GM19193 (cell line): ENCODE data around the gene ACTRT2.

Experiments
- POLR2A ChIP-seq: IDR thresholded peaks from 4 replicates; pipeline ENCODE4 v1.6.1; 2011; ENCODE audit not compliant: insufficient read depth, insufficient read length; ENCODE audit errors: extremely low read depth

The ACTRT2 gene

DNA sequence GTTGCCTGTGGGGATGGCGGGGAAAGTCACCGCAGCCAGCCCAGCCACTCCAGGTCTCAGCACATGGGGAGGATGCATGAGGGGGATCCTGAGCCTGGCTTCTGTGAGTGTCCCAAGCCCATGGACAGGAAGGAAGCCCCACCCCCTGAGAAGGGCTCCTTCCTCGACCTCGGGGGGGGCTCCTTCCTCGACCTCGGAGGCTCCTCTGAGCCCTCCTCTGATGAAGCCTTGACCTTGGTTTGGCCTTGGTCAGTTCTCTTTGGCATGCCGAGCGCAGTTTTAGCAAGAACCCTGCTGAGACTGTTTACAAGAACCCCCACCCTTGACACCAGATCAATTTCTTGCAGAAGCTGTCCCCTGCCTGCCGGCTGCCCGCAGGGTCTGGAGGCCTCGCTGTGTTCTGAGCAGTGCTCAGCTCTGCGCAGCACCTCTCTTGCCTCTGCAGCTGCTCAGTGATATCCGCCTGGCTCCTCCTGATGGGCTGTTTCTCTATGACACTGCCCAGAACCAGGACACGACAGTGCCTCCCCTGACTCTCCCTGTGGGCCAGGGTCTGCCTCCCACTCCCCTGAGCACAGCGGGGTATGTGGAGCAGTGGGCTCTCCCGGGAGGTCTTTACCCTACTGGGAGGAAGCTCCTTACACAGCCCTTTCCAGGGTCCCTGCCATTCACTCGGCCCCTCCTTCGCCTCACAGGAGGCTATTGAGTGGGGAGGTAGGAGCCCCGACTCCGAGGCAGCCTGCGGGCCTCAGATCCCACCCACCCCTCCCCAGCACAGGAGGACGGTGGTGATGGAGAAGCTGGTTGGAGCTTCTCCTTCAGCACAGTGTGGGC, 15.4 kb downstream of the ACTRT2 start:
- TF ChIP-seq POLR2A, result no peak

DNA sequence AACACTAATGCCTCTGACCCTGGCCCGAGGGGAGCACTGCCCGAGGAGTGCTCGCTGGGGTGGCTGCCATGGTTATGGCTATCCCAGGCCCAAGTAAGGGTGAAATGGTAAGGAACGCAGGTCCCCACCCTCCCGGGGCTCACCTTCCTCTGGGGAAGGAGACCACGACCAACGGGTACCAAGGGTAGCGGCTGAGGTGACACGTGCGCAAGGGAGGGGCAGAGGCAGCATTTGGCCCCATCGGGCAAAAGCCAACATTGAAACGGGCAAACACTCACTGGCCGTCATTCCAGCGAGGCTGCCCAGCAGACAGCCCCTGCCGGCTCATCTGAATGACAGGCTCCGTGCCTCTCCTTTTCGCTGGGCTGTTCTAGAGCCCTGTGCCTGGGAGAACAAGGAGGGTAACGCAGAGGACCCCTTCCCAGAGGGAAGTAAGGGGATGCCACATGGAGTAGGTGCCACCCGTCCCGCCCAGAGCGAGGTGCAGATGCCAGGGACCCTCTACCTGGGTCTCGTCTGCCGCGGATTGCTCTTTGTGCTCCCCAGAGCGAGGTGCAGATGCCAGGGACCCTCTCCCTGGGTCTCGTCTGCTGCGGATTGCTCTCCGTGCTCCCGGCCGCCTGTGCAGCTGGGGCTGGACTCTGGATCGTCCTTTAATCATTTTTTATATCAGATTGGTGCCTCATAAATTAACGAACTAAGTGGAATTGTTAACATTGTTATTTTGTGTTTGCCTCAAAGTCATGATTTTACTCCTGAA, 16.2 kb downstream of the ACTRT2 start:
- no peak for TF ChIP-seq POLR2A

DNA sequence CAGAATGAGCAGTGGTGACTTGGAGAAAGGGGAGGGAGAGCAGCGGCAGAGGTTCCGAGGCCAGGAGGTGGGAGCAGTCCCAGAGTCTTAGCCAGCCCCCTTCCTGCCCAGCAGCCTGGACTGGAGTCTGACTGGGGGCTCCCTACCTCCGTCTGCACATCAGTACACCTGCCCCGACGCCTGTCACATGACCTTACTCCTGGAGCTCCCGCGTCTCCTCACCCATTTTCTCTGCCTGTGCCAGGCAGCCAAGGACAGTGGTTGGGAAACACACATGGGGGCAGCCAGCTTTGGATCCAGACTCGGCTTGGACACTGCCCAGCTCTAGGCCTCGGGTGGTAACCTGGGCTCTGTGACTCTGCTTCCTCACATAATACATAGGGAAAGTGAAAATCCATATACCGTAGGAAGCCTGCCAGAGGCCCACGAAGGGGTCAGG, 16.9 kb downstream of the ACTRT2 start:
- no peak for TF ChIP-seq POLR2A

DNA sequence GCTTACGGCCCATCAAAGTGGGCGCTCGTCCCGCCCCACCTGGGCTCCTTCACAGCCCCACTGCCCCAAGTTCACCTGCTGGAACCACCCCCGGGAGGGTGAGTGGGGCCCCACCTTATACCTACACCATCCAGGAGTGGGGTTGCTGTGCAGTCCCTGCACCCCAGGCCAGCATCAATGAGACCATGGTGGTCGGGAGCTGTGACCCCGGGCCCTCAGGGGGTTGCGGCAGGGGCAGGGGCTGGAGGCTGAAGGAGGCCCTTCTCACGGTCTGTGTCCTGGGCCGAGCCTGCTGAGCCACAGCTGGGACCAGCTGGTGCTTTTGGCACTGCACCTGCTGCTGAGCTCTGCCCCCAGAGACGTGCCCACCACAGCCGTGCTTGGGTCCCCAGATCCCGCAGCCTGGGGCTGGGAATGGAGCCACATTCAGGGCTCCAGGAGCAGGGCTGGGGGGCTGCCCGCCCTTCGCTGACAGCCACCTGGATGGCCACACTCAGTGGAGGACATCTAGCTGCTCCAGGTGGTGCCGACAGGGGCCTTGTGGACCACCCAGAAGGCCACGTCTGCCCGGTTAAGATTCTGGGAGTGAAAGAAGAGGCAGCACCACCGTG, 17.4 kb downstream of the ACTRT2 start:
- no peak for TF ChIP-seq POLR2A

DNA sequence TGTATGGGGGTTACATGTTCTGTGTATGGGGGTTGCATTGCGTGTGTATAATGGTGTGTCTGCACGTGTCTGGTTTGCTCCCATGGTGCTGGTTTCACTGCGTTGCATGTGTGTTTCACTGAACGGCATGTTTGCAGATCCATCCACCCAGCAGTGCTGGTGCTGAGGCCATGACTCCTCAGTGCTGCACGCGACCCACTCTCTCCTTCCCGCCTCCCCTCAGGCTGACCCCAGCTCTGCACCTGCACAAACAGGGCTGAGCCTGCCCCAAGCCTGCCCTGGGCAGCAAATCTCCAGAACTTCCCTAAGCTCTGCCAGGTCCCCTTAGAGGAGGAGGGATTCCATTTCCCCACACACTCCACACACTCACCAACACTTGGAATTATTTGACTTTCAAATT, 18.7 kb downstream of the ACTRT2 start:
- no peak for TF ChIP-seq POLR2A

DNA sequence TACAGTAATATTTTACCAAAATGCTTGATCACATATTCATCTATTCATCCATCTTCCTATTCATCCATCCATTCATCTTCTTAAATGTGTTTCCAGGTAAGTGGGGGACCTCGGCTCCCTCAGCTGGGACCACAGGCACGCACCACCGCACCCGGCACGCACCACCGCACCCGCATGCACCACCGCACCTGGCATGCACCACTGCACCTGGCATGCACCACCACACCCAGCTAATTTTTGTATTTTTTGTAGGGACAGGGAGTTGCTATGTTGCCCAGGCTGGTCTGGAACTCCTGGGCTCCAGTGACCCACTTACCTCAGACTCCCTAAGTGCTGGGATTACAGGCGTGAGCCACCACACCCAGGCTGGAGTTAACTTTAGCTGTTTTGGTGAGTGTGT, 21.2 kb downstream of the ACTRT2 start:
- no peak for TF ChIP-seq POLR2A

DNA sequence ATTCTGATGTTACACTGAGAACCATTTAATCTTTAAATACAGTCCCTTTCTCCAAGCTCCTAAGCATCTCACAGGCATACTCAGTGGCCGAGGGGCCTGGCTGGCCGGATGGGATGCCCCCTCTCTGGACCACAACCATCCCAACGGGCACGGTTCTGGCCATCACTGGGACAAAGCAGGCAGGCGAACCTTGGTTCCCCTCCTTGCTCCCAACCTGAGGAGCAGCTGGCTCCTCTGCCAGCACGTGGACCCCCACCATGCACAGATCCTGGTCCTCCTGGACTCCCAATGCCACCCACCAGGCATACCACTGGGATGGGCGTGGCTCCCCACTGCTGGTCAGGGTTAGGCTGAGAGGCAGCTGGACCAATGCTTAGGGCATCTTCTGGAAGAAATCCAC, 27.9 kb downstream of the ACTRT2 start:
- TF ChIP-seq POLR2A, result no peak

DNA sequence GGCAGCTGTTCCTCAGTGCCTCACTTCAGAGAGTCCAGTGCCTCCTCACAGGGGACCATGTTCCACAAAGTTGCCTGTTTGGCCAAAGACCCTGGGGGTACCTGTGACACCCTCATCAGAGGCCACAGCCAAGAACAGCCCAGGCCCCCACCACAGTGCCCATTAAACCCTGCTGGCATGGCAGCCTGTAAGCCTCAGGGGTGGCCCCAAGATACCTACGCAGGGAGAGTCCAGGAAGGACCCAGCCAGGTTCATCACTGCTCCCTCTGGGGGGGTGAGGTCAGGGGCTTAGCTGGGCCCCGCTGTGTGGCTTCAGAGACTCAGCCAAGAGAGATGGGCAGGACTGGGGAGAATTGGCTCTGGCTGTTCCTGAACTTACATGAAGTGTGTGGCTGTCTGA, 28.6 kb downstream of the ACTRT2 start:
- TF ChIP-seq POLR2A, result no peak

DNA sequence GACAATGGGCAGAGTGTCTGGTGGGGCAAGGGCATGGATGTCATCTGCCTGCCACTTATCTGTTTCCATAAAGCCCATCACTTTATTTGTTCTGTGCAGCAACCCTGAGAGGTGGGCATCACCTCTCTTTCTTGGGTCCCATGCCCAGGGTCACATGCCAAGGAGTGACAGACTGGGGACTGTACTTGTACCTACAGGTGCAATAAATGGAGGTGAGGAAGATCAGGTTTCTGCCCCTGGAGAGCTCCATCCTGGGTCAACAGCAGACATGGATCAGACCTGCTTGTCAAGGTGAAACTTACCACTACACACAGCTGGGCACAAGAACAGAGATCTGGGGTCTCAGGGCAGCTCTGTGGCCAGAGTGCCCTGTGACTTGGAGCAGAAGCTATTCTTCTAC, 29.3 kb downstream of the ACTRT2 start:
- no peak for TF ChIP-seq POLR2A

DNA sequence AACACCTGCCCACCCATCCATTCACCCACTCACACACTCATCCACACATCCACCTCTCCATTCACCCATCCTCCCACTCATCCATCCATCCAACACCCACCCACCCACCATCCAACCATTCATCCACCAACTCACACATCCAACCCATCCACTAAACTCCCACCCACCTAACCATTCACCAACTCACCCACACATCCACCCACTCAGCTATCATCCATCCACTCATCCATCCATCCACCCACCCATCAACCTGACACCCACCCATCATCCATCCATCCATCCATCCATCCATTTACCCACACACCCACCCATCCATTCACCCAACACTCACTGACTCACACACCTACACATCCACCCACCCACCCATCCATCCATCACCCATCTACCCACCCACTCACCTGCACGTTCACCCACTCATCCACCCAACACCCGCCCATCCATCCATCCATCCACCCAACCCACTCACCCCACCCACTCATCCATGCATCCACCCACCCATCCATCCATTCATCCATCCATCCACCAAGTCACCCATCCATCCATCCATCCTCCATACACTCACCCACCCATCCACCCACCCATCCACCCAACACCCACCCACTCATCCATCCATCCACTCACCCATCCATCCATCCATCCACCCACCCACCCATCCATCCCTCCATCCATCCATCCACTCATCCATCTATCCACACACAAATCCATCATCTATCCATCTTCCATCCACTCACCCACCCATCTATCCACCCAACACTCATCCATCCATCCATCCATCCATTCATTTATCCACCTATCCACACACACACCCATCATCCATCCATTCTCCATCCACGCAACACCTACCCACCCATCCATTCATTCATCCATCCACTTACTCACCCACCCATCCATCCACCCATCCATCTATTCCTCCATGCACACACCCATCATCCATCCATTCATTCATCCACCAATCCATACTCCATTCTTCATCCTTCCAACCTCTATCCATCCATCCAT, 30.3 kb downstream of the ACTRT2 start:
- no peak for TF ChIP-seq POLR2A

DNA sequence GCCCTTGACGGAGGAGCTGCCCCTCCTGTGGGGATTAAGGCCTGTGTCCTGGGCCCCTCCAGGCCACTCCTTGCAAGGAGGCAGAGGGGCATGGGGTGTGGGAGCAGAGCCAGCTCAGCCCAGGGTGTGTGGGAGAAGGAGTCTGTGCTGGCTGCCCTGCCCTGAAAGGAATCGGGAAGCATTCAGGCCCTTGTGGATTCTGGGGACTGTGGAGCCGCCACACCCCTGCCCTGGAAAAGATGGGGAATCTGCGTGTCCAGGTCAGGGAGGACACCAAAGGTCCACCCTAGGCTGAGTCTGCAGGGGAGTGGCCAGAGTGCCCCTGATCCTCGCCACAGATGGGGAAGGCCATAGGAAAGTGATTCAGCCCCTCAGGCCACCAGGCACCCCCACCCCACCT, 31.2 kb downstream of the ACTRT2 start:
- TF ChIP-seq POLR2A, result no peak

DNA sequence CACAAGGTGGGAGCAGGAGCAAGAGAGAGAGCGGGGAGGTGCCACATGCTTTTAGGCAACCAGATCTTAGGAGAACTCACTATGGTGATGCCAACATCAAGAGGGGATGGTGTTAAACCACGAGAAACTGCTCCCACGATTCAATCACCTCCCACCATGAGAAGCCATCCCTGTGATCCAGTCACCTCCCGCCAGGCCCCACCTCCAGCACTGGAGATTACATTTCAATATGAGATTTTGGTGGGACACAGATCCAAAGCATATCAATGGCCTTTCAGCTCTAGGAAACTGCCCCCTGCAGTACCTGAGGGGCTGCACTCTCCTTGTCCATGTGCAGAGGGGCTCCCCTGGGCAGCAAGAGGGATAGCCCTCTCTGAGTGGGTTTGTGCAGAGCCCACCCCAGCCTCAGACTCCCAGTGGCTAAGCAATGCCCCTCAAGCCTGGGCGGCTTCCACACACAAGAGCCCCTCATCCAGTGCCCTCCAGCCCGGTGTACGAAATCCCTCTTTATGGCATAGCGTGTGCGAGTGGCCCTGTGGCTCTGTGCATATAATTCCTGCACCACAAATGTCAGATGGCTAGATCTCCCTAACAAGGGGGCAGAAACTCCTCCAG, 32.2 kb downstream of the ACTRT2 start:
- TF ChIP-seq POLR2A, result no peak

DNA sequence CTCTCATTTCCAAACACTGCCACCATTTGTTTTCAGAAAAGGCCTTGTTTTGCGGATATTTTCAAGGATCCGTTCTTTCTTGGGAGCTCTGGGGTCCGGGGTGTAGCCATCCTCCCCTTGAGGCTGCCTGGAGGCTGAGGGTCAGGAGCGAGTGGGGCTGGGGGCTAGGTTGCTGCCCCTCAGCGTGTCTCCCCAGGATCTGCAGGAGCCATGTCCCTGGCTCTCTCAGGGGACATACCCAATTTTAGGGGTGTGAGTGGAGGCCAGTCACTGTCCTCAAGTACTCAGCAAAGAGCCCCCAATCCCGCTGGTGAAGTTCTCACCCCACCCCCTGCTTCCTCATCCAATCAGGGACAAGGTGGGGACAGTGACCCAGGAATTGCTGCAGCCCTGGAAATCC, 32.7 kb downstream of the ACTRT2 start:
- no peak for TF ChIP-seq POLR2A

DNA sequence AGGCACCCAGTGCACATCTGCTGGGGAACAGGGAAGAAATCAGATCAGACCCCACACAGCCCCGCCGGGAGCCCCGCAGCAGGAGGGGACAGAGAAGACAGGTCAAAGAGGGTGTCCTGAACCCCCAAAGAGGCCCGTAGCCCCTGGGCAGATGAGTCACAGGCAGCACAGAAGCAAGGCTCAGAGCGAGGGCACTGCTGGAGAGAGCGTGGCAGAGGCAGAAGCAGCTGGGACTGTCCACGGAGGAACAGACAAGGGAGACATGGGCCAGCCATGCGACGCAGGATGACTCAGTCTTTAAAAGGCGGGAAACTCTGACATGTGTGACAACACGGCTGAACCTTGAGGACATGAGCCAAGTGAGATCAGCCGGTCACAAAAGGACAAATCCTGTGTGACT, 33.2 kb downstream of the ACTRT2 start:
- TF ChIP-seq POLR2A, result no peak

DNA sequence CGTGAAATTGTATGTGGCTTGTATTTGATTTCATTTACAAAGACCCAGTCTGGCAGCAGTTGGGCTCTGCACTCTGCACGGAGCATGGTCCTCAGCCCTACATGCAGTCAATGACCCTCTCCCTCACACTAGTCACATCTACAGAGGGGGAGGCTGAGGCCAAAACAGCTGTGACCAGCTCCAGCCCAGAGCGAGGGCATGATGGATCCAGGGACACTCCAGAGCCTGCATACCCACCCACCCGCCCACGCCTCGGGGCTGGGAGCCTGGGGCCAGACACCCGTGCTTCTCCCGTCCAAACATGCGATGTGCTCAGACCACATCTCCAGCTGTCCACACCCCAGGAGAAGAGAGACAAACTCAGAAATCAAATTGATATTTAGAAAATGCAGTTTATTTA, 33.8 kb downstream of the ACTRT2 start:
- TF ChIP-seq POLR2A, result no peak

DNA sequence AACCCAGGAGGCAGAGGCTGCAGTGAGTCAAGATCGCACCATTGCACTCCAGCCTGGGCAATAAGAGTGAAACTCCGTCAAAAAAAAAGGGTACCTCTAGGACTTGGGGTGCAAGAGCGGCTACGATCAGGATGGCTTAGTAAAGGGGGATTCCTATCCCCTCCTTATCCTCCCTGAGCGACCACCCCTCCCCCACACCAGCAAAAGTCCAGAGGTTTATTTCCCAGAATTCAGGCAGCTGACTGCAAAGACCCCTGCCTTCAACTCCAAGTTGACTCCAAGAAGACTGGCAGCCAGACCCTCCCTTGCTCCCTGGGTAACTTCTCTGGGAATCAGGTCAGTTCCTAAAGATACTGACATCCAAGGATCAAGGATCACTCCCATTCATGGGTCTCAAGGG, 35.4 kb downstream of the ACTRT2 start:
- no peak for TF ChIP-seq POLR2A
